Endothelial cell (in vitro differentiated cells): ENCODE results near the gene IWS1. TPM values are rescaled to one million over a fixed set of nuclear protein-coding genes. Genes with fewer than 3 reads are reported as not detected.

Experiments
- DNase-seq: peaks from one replicate; pipeline ENCODE4 v3.0.0; 2021; ENCODE audit warnings: low spot score
- H3K27ac Mint-ChIP-seq: one replicate; pipeline ENCODE4 v1.8.0; 2021; ENCODE audit warnings: mixed read lengths, inconsistent platforms; ENCODE audit not compliant: unreplicated experiment
- H3K27me3 Mint-ChIP-seq: one replicate; pipeline ENCODE4 v1.8.0; 2021; ENCODE audit warnings: mild to moderate bottlenecking, moderate library complexity, mixed read lengths, inconsistent platforms; ENCODE audit not compliant: unreplicated experiment
- H3K36me3 Mint-ChIP-seq: one replicate; pipeline ENCODE4 v1.8.0; 2021; ENCODE audit warnings: mild to moderate bottlenecking, low read depth, mixed read lengths, inconsistent platforms; ENCODE audit not compliant: unreplicated experiment
- H3K4me1 Mint-ChIP-seq: one replicate; pipeline ENCODE4 v1.8.0; 2021; ENCODE audit warnings: mild to moderate bottlenecking, mixed read lengths, inconsistent platforms; ENCODE audit not compliant: unreplicated experiment
- H3K4me3 Mint-ChIP-seq: one replicate; pipeline ENCODE4 v1.8.0; 2021; ENCODE audit warnings: mild to moderate bottlenecking, mixed read lengths, inconsistent platforms; ENCODE audit not compliant: unreplicated experiment
- H3K9me3 Mint-ChIP-seq: one replicate; pipeline ENCODE4 v1.8.0; 2021; ENCODE audit warnings: mixed read lengths, inconsistent platforms; ENCODE audit not compliant: unreplicated experiment
- CTCF ChIP-seq: fragments of 200-600 bp; sonication (generic); IDR thresholded peaks from one replicate; pipeline ENCODE4 v1.5.0; 2021; ENCODE audit warnings: antibody characterized with exemption; ENCODE audit not compliant: unreplicated experiment
- total RNA-seq: library from RNA; stranded (reverse); fragmentation: NEBNext Ultra II Directional; extraction: Animal tissue kit (Norgen Biotek cat#: 25700); gene quantifications from one replicate; pipeline ENCODE4 v1.2.1, GENCODE V29; 2021; ENCODE audit not compliant: unreplicated experiment

Gene IWS1
- total RNA-seq, 1 donor from 2014 or later, result 50.5 TPM

- Mint-ChIP-seq H3K4me3 (no peak overlapping the region), H3K27me3 (peaks cover 2% of the 10 kb centered on the region), H3K9me3 (no peaks in the 10 kb centered on the region), H3K27ac (no peak overlapping the region), H3K36me3 (peaks cover 4% of the 10 kb centered on the region), H3K4me1 (no peaks in the 10 kb centered on the region)
- no peak for DNase-seq
- no peak for TF ChIP-seq CTCF
These were observed 62.9 kb downstream of the IWS1 start for GRCh38 chr2:127463155-127463991.

DNA sequence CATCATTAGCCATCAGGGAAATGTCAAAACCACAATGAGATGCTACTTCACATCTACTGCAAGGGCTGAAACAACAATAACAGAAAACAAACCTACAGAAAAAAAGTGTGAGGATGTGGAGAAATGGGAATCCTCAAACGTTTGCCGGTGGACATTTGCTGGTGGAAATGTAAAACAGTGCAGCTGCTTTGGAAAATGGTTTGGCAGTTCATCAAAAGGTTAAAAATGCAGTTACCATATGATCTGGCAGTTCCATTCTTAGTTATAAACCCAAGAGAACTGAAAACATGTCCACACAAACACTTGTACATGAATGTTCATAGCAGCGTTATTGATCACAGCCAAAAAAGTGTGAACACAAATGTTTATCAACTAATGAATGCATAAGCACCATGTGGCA is 63.8 kb downstream of the IWS1 start:
- Mint-ChIP-seq H3K36me3 (no peaks in the 10 kb centered on the region), H3K4me1 (no peaks in the 10 kb centered on the region), H3K27ac (no peak overlapping the region), H3K4me3 (no peak overlapping the region), H3K27me3 (peaks cover 2% of the 10 kb centered on the region), H3K9me3 (no peaks in the 10 kb centered on the region)
- TF ChIP-seq CTCF, result no peak
- no peak for DNase-seq

GRCh38 chr2:127456960-127457359 is 69.3 kb downstream of the IWS1 start:
- no peak for TF ChIP-seq CTCF
- DNase-seq, result no peak
- Mint-ChIP-seq H3K4me3 (no peak overlapping the region), H3K9me3 (no peaks in the 10 kb centered on the region), H3K4me1 (peaks cover 4% of the 10 kb centered on the region), H3K27me3 (peaks cover 4% of the 10 kb centered on the region), H3K27ac (no peak overlapping the region), H3K36me3 (no peaks in the 10 kb centered on the region)

DNA sequence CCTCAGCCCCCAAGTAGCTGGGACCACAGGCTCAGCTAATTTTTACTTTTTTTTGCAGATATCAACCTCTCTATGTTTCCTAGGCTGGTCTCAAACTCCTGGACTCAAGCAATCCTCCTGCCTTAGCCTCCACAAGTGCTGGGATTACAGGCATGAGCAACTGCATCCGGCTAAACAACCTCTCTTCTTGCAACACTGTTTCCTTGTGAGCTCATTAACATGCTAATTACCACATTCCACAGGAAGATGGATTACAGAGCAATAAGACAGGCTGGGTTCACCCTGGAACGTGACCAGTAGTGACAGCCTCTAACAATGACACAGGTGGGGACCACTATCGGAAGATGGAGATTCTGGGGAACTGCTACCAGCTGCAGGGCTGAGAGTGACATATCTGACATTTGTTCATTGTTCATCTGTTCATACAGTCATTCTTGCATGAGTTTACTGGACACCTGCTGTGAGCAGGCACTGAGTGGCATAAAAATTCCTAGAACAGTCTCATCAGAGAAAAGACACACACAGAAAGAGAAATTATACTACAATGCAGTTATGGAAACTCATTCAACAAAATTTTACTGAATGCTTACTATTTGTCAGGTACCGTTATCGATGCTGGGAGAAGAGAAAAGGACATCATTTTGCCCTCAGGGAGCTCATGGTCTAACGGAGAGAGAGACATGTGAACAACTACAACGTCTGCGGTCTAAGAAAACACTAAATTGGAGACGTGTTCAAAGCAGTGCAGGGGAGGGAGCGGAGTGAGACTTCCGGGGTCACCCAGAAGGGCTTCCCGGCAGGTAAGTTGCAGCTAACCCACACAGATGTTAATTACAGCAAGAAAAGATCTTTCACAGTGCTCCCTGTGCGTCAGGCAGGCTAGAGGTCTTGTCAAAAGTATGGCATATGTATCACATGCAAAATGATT is 70.5 kb downstream of the IWS1 start:
- Mint-ChIP-seq H3K27ac (no peak overlapping the region), H3K4me3 (no peak overlapping the region), H3K4me1 (peaks cover 4% of the 10 kb centered on the region), H3K36me3 (no peaks in the 10 kb centered on the region), H3K27me3 (peaks cover 4% of the 10 kb centered on the region), H3K9me3 (no peaks in the 10 kb centered on the region)
- no peak for DNase-seq
- no peak for TF ChIP-seq CTCF
